Body of pancreas (tissue), 4 donors: Measurements from ENCODE around the gene RBBP7.

ENCODE experiments used
- POLR2A ChIP-seq, 3 donors: fragments of 450-650 bp; IDR thresholded peaks; one replicate each; pipeline ENCODE4 v1.6.1; 2016; ENCODE audit warnings: antibody characterized with exemption in 3 of 3, mild to moderate bottlenecking in 2 of 3
- TF ChIP-seq, protein P1 (sequence below), 7 experiments: fragments of 450-650 bp in 4 of 7; fragments of 200-600 bp in 3 of 7; sonication (generic) in 3 of 7; IDR thresholded peaks; one replicate each; pipeline ENCODE4 v1.5.1; 2016 to 2019; ENCODE audit warnings: antibody characterized with exemption in 7 of 7

DNA sequence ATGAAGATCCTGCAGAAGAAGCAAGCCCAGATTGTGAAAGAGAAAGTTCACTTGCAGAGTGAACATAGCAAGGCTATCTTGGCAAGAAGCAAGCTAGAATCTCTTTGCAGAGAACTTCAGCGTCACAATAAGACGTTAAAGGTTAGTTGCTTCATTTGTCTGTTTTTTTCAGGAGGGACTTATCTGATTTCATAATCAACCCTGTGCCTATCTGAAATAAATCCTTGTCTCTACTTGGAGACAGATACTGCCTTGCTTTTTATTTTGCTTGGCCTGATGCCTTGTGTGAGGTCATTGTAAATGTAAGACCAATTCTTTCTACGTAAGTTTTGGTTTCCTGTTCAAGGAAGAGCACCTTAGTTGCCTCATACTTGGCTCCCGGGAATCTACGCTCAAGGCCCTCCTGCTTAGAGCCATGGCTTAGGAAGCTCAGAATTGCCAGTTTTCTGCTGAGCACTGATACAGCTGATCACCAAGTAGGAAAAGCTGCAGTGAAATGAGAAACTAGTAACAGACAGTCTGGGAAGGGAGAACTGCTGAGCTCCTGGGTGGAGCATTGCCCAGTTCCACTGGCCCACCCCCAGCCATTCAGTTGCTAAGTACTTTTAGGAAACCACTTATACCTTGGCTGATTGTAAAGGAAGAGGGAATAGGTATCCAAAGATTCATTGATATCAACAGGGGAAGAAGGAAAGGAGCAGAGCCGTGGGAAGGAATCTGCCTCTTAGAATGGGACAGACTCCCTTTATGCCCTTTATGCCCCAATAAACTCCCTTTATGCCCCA is 41.8 kb downstream of the RBBP7 start:
- TF ChIP-seq, protein P1, sequence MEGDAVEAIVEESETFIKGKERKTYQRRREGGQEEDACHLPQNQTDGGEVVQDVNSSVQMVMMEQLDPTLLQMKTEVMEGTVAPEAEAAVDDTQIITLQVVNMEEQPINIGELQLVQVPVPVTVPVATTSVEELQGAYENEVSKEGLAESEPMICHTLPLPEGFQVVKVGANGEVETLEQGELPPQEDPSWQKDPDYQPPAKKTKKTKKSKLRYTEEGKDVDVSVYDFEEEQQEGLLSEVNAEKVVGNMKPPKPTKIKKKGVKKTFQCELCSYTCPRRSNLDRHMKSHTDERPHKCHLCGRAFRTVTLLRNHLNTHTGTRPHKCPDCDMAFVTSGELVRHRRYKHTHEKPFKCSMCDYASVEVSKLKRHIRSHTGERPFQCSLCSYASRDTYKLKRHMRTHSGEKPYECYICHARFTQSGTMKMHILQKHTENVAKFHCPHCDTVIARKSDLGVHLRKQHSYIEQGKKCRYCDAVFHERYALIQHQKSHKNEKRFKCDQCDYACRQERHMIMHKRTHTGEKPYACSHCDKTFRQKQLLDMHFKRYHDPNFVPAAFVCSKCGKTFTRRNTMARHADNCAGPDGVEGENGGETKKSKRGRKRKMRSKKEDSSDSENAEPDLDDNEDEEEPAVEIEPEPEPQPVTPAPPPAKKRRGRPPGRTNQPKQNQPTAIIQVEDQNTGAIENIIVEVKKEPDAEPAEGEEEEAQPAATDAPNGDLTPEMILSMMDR (IDR thresholded peaks at IDR 0.05) = no peak
- TF ChIP-seq POLR2A (IDR thresholded peaks at IDR 0.05) = no peak
